ENCODE data around the gene USP13. TPM values are rescaled to one million over a fixed set of nuclear protein-coding genes. Genes with fewer than 3 reads are reported as not detected.

Gene USP13
- total RNA-seq, 2 experiments from 2014 or later = 9.4 to 9.6 TPM

Other genes with a start within 250 kb of the USP13 start
- gene GNB4, start 201.6 kb upstream of the USP13 start, total RNA-seq = 1 to 10 TPM; 6.3 to 7.5 TPM
- 10 to 100 TPM; 75.1 to 81.3 TPM for gene ACTL6A, start 90.1 kb upstream of the USP13 start, total RNA-seq
- 10 to 100 TPM; 34.8 to 36.0 TPM for gene MRPL47, start 48.4 kb upstream of the USP13 start, total RNA-seq
- 100 to 1,000 TPM; 102 to 110 TPM for gene NDUFB5, start 48.2 kb upstream of the USP13 start, total RNA-seq